DND-41 (cell line): ENCODE data around the gene KBTBD13.

Source experiments
- EZH2 ChIP-seq: IDR thresholded peaks from 3 replicates; pipeline ENCODE4 v1.6.1; 2012; ENCODE audit warnings: borderline replicate concordance, low read depth, mild to moderate bottlenecking, moderate library complexity, low read length, inconsistent platforms; ENCODE audit not compliant: severe bottlenecking
- TF ChIP-seq, protein P1 (sequence below): IDR thresholded peaks from 2 replicates; pipeline ENCODE4 v1.5.1; 2012; ENCODE audit warnings: borderline replicate concordance, low read length, moderate library complexity, mild to moderate bottlenecking; ENCODE audit not compliant: poor library complexity, severe bottlenecking; ENCODE audit errors: extremely low read depth

- TF ChIP-seq, protein P1, sequence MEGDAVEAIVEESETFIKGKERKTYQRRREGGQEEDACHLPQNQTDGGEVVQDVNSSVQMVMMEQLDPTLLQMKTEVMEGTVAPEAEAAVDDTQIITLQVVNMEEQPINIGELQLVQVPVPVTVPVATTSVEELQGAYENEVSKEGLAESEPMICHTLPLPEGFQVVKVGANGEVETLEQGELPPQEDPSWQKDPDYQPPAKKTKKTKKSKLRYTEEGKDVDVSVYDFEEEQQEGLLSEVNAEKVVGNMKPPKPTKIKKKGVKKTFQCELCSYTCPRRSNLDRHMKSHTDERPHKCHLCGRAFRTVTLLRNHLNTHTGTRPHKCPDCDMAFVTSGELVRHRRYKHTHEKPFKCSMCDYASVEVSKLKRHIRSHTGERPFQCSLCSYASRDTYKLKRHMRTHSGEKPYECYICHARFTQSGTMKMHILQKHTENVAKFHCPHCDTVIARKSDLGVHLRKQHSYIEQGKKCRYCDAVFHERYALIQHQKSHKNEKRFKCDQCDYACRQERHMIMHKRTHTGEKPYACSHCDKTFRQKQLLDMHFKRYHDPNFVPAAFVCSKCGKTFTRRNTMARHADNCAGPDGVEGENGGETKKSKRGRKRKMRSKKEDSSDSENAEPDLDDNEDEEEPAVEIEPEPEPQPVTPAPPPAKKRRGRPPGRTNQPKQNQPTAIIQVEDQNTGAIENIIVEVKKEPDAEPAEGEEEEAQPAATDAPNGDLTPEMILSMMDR: no peak
- TF ChIP-seq EZH2: no peak
These were observed 19.2 kb downstream of the KBTBD13 start for GRCh38 chr15:65095747-65096104.
